ENCODE results near the gene FAM168B.
"Not testable (repeated sequence)": the region's sequence is repeated elsewhere in the genome, so short reads cannot be mapped to it uniquely, and the experiment has no call there.

The FAM168B gene

GRCh38 chr2:131094463-131095281, 1.4 kb upstream of the FAM168B start:
- FAIRE-seq = no peak

GRCh38 chr2:131093696-131094462, 619 bp upstream of the FAM168B start:
- no peak for FAIRE-seq

GRCh38 chr2:131092458-131093005, 728 bp downstream of the FAM168B start:
- FAIRE-seq = no peak

- FAIRE-seq = no peak
Observed at GRCh38 chr2:131085646-131086045, 7.6 kb downstream of the FAM168B start.

GRCh38 chr2:131081190-131081589, 12.1 kb downstream of the FAM168B start:
- FAIRE-seq = no peak

- not testable (repeated sequence) for FAIRE-seq
Observed at GRCh38 chr2:131079931-131080330, 13.3 kb downstream of the FAM168B start.

GRCh38 chr2:131077966-131078365, 15.3 kb downstream of the FAM168B start:
- no peak for FAIRE-seq

- no peak for FAIRE-seq
Observed at GRCh38 chr2:131077182-131077846, 15.9 kb downstream of the FAM168B start.

GRCh38 chr2:131076707-131077106, 16.6 kb downstream of the FAM168B start:
- FAIRE-seq = no peak

- FAIRE-seq = not testable (repeated sequence)
Observed at GRCh38 chr2:131075578-131075977, 17.7 kb downstream of the FAM168B start.

GRCh38 chr2:131068172-131068571, 25.1 kb downstream of the FAM168B start:
- not testable (repeated sequence) for FAIRE-seq

- FAIRE-seq = no peak
Observed at GRCh38 chr2:131067465-131068125, 25.7 kb downstream of the FAM168B start.

GRCh38 chr2:131064589-131065512, 28.4 kb downstream of the FAM168B start:
- FAIRE-seq = no peak

- no peak for FAIRE-seq
Observed at GRCh38 chr2:131063501-131064283, 29.6 kb downstream of the FAM168B start.

GRCh38 chr2:131058920-131059319, 34.3 kb downstream of the FAM168B start:
- no peak for FAIRE-seq

GRCh38 chr2:131058214-131058843, 34.9 kb downstream of the FAM168B start:
- FAIRE-seq = no peak

GRCh38 chr2:131056932-131057287, 36.4 kb downstream of the FAM168B start:
- no peak for FAIRE-seq

GRCh38 chr2:131056204-131056931, 36.9 kb downstream of the FAM168B start:
- FAIRE-seq = no peak
